ENCODE data around the gene HMGXB4. TPM values are rescaled to one million over a fixed set of nuclear protein-coding genes. Genes with fewer than 3 reads are reported as not detected.
A peak's percentile ranks its signal among the peaks of the same experiment; 100 is the strongest.

The HMGXB4 gene
- total RNA-seq, 2 donors from 2014 or later = 18.6 to 23.9 TPM

GRCh38 chr22:35344956-35345690, 87.8 kb downstream of the HMGXB4 start:
- no peak for DNase-seq
- Histone ChIP-seq H3K9ac (ENCODE audit: low read depth in 2 of 2, low read length in 2 of 2) (no peak overlapping the region), H3K4me3 (no peak overlapping the region), H3K36me3 (no peaks in the 10 kb centered on the region), H3K9me3 (no peaks in the 10 kb centered on the region), H3K27ac (no peak overlapping the region), H3K27me3 (no peaks in the 10 kb centered on the region), H3K4me1 (no peaks in the 10 kb centered on the region)
- TF ChIP-seq CTCF (IDR thresholded peaks at IDR 0.05) = no peak
- intact Hi-C loops (cut with DNase I) = no loop called here

Small RNA genes lying within 50 kb of the gene (microRNA-seq; reads per million reads assigned to microRNA genes)
- gene MIR3909 (14.3 reads per million, percentile 23 among the genes with 10 or more reads in this experiment), gene MIR6069 (not detected)

Other genes with a start within 250 kb of the HMGXB4 start
- gene ISX, start 191.3 kb upstream of the HMGXB4 start, total RNA-seq = 10 to 100 TPM; 36.4 to 53.1 TPM
- gene TOM1, start 42.4 kb downstream of the HMGXB4 start, total RNA-seq = 10 to 100 TPM; 43.0 to 60.3 TPM
- gene HMOX1, start 123.6 kb downstream of the HMGXB4 start, total RNA-seq = 10 to 100 TPM; 31.0 to 50.3 TPM
- 100 to 1,000 TPM in 1 of 2 donors, 10 to 100 TPM in 1; 33.0 to 120 TPM for gene MCM5, start 142.6 kb downstream of the HMGXB4 start, total RNA-seq

All from colonic mucosa (tissue), 4 donors.